CD4-positive, alpha-beta T cell treated with Interferon alpha-2 for 1 hour (primary cell): ENCODE data around the gene MACROD2.

Experiments
- DNase-seq, 2 donors: peaks; one replicate each; pipeline ENCODE4 v3.0.0-alpha.2; 2020 to 2022

The MACROD2 gene

GRCh38 chr20:15031546-15032351, 1036.4 kb downstream of the MACROD2 start:
- DNase-seq = no peak

GRCh38 chr20:15032352-15032622, 1037.0 kb downstream of the MACROD2 start:
- DNase-seq = no peak

GRCh38 chr20:15033269-15033668, 1038.0 kb downstream of the MACROD2 start:
- no peak for DNase-seq

GRCh38 chr20:15033891-15034290, 1038.6 kb downstream of the MACROD2 start:
- no peak for DNase-seq

GRCh38 chr20:15036948-15037347, 1041.6 kb downstream of the MACROD2 start:
- DNase-seq = no peak

DNA sequence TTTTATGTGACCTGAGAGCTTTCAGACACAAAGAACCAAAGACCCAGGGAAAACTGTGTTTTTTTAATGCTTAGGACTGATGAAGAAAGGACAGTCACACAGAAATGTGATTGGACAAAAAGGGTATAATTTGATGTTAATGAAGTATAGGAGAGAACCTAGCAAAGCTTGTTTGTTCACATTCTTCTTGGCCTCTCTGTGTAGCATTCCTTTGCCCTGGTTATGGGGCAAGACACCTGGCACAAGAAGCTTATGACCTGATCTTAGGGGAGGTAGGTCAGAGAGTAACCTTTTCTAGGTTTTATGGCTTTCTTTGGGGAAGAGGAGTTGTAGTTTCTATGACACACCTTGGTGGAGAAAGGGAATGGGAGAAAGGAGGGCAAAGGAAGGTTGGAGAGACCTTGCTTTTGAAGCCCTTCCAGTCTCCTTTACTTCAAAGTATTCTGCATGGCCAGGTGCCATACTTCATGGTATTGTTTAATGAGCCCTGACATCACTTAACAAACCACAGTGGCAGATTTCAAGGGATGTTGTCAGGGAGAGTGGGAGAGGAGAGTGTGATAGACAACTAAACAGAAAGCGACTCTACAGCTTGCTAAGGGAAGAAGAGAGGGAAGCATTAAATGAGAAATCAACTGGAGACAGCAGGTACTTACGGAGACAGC, 1043.9 kb downstream of the MACROD2 start:
- DNase-seq = no peak

DNA sequence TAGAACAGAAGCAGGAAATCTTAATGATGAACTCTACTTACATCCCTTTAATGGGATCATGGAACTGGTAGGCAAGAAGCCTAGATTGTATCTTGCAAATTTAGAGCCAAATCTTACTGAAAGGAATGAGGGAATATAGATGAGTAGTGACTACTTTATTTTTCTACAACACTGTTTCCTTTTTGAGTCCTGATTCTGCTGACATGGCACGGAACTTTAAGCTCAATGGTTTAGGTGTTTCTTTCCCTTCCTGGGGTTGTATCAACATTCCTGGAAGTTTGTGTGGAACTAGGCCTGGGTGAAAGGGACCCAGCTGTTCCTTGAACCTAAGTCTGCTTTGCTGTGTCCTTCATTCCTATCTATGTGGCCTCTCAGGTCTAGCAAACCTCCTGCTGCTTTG, 1047.4 kb downstream of the MACROD2 start:
- DNase-seq = no peak

- no peak for DNase-seq
Measured at GRCh38 chr20:15045246-15045645, 1049.9 kb downstream of the MACROD2 start.

DNA sequence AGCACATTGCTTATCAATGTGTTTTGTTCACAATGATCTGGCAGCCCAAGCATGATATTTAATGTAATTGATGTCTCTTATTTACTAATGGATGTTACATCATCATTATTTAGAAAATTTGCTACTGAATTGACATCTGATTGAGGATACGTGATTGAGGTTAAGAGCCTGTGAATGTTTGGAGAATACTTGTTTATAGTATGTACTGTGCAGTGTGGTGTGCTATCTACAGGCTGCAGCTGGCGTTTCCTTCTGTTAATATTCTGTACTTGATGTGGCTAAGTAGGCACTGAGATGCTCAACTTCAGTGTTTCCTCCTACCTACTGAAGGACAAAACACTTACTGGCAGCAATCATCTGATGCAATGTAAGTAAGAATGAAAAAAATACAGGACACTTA, 1051.7 kb downstream of the MACROD2 start:
- no peak for DNase-seq

DNA sequence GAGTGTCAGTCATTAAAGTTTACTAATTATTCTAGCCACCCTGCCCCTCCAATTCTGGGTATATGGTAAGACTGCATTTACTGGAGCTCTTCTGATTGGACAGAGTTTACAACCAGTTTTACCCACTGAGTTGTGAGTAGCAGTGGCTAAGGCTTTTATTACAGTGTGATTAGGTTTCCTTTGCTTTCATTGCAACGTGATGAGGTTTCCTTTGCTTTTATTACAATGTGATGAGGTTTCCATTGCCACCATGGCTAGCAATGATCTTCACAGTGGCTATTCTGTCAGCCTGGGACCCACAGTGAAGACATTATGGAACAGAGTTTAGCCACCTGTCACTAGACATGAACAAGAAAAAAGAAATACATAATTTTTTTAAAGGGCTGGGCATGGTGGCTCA, 1052.3 kb downstream of the MACROD2 start:
- no peak for DNase-seq

GRCh38 chr20:15056246-15056645, 1060.9 kb downstream of the MACROD2 start:
- no peak for DNase-seq

GRCh38 chr20:15058841-15059240, 1063.5 kb downstream of the MACROD2 start:
- no peak for DNase-seq

DNA sequence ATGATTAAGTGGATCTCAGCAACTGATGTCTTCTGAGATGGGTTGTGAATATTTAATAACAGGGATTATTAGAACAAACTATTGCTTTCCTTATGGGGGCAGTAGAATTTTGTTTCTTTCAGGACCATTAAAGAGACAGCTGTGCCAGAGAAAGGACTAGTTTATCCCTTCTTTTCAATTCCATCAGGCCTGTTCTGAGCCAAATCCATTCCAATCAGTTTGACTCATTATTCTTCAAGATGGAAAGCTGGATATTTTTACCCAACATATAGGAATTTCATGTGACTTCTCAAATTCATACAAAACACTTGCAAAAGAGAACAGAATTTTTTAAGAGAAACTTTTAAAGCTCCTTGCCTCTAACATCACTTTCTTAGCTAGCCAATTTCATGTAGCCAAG, 1064.1 kb downstream of the MACROD2 start:
- DNase-seq = no peak

DNA sequence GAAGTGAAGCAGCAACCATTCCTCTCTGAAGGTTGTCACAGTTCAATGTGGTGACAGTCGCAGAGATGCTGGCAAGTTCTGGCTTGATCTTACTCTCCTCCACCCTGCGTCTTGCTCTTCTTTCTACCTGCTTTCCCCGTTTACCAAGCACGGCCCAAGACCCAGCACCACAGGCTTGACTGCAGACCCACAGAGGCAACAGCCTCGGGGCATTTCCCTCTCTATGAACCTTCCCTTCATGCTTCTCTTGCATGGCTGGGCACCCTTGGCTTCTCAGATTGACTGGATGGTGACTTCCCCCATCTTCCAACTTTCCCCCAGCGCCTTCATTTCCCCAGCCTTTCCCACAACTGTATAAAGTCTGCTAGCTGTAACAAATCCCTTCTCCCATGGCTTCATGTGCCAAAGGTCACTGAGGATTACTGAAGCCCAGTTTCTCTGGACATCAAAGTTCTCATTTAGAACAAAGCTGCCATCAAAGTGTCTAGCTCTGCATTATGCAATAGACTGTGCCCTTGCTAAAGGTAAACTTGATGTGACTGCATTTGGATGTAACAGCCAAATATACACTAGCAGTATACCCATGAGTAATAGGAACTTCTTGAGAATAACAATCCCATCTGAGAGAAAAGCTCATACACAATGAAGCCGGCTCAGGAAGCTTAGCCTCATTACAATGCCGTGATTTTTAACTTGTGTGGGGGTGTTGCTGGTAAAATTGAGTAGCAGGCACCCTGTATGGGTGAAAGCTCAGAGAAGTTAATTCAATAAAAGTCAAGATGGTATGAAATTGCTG, 1065.1 kb downstream of the MACROD2 start:
- no peak for DNase-seq

DNA sequence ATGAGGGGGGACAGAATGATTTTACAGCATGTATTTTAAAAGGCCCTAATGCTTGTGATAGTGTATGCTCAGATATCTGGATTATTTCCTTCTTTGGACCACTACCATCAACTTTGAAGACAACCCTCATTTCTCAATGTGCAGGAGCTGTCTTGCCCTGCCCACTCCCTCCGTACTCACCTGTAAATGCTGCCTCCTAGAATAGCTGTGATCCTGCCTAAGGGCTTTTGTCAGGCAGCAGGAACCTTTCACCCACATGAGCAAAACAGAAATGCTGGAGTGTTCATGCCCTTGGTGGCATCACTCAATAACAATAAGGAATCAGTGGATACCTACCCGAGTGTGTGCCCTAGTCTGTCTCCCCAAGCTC, 1065.7 kb downstream of the MACROD2 start:
- DNase-seq = no peak

- no peak for DNase-seq
Measured at GRCh38 chr20:15061955-15062354, 1066.6 kb downstream of the MACROD2 start.

GRCh38 chr20:15063081-15063480, 1067.8 kb downstream of the MACROD2 start:
- DNase-seq = no peak

GRCh38 chr20:15064741-15065140, 1069.4 kb downstream of the MACROD2 start:
- no peak for DNase-seq

GRCh38 chr20:15065794-15066193, 1070.5 kb downstream of the MACROD2 start:
- no peak for DNase-seq

- DNase-seq = no peak
Measured at GRCh38 chr20:15068486-15068885, 1073.2 kb downstream of the MACROD2 start.

GRCh38 chr20:15069355-15069754, 1074.0 kb downstream of the MACROD2 start:
- no peak for DNase-seq

- DNase-seq = no peak
Measured at GRCh38 chr20:15071085-15071808, 1075.9 kb downstream of the MACROD2 start.

DNA sequence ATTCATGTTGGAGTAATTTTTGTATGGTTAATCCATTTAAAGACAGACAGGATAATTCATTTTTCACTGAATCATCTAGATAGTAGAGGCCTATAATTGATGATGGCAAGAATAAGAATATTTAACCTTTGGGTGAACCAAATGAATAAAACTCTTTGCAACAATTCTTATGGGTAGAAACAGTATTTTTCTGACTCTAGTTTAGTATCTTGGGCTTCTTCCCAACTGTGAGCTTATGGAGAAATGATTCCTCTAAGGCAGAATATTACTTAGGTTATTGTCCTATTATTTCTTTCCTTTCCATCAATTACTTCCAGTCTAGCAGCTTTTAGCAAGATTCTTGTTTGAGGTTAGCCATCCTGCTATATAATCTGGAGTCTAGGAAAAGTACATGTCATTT, 1077.0 kb downstream of the MACROD2 start:
- DNase-seq = no peak
